Measurements from ENCODE around the gene GRB10.

DNA sequence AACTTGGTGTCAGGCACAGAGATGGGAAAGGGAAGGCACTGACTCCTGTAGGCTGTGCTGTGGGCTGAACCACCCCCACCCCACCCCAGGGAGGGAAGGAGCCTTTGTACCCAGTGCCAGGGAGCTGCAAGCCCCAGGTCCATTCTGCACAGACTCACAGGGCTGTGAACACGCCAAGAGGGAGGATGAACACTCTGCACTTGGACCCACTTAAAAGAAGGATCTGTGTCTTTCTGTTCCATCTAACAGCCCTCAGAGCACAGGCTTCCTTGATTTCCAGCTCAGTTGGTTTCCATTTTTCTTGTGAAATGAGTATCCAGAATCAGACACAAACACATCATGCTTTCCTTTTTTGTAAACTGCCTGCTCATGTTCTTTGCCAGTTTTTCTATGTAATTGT lies 84.9 kb downstream of the GRB10 start:
- TF ChIP-seq, protein P1, sequence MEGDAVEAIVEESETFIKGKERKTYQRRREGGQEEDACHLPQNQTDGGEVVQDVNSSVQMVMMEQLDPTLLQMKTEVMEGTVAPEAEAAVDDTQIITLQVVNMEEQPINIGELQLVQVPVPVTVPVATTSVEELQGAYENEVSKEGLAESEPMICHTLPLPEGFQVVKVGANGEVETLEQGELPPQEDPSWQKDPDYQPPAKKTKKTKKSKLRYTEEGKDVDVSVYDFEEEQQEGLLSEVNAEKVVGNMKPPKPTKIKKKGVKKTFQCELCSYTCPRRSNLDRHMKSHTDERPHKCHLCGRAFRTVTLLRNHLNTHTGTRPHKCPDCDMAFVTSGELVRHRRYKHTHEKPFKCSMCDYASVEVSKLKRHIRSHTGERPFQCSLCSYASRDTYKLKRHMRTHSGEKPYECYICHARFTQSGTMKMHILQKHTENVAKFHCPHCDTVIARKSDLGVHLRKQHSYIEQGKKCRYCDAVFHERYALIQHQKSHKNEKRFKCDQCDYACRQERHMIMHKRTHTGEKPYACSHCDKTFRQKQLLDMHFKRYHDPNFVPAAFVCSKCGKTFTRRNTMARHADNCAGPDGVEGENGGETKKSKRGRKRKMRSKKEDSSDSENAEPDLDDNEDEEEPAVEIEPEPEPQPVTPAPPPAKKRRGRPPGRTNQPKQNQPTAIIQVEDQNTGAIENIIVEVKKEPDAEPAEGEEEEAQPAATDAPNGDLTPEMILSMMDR (IDR thresholded peaks at IDR 0.05; ENCODE audit: borderline replicate concordance, extremely low read depth, low read length, poor library complexity, severe bottlenecking) = no peak
- no peak for TF ChIP-seq EZH2 (IDR thresholded peaks at IDR 0.05; ENCODE audit: borderline replicate concordance, low read depth, low read length, severe bottlenecking)
